NB4 (cell line): ENCODE data around the gene RPRM.

ENCODE experiments used
- MAX ChIP-seq: IDR thresholded peaks from 2 replicates; pipeline ENCODE4 v1.6.1; 2011; ENCODE audit warnings: low read depth, low read length
- POLR2A ChIP-seq: IDR thresholded peaks from 2 replicates; pipeline ENCODE4 v1.6.1; 2011; ENCODE audit warnings: mild to moderate bottlenecking; ENCODE audit not compliant: insufficient read length; ENCODE audit errors: extremely low read depth
- TF ChIP-seq, protein P1 (sequence below): IDR thresholded peaks from one replicate; pipeline ENCODE4 v1.5.1; 2012; ENCODE audit warnings: low read depth, low read length

DNA sequence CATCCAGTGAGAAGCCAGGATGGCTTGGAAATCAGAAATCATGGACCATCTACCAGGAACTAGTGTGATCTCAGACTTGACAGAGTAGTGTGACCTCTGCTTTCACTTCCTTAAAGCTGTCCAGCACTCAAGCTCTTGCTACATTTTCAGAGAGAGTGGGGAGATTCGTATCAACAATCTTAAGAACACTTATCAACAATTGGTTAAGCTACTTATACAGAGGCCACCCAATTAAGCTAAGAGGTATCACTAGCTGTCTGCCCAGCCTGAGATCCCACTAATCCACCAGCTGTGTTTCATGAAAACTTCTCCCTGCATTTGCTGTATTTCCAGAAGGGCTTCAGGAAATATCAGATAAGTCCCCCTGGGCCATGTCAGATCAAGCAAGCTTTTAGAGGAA, 4.2 kb downstream of the RPRM start:
- TF ChIP-seq POLR2A = no peak
- TF ChIP-seq, protein P1, sequence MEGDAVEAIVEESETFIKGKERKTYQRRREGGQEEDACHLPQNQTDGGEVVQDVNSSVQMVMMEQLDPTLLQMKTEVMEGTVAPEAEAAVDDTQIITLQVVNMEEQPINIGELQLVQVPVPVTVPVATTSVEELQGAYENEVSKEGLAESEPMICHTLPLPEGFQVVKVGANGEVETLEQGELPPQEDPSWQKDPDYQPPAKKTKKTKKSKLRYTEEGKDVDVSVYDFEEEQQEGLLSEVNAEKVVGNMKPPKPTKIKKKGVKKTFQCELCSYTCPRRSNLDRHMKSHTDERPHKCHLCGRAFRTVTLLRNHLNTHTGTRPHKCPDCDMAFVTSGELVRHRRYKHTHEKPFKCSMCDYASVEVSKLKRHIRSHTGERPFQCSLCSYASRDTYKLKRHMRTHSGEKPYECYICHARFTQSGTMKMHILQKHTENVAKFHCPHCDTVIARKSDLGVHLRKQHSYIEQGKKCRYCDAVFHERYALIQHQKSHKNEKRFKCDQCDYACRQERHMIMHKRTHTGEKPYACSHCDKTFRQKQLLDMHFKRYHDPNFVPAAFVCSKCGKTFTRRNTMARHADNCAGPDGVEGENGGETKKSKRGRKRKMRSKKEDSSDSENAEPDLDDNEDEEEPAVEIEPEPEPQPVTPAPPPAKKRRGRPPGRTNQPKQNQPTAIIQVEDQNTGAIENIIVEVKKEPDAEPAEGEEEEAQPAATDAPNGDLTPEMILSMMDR = no peak
- no peak for TF ChIP-seq MAX
